ENCODE data around the gene RAB44. TPM values are rescaled to one million over a fixed set of nuclear protein-coding genes. Genes with fewer than 3 reads are reported as not detected.

Gene RAB44
- total RNA-seq, 1 donor from 2014 or later: 0.11 TPM

GRCh38 chr6:36666287-36666686 lies 31.3 kb upstream of the RAB44 start:
- intact Hi-C loops (cut with DNase I): no loop called here
- DNase-seq (ENCODE audit: low spot score): no peak

- intact Hi-C loops (cut with DNase I): no loop called here
- peak; percentile 84 for DNase-seq (ENCODE audit: low spot score)
Measured at GRCh38 chr6:36666826-36667591, 30.6 kb upstream of the RAB44 start.

GRCh38 chr6:36668591-36668990 lies 29.0 kb upstream of the RAB44 start:
- DNase-seq (ENCODE audit: low spot score): no peak
- intact Hi-C loops (cut with DNase I): no loop called here

GRCh38 chr6:36669002-36669401 lies 28.6 kb upstream of the RAB44 start:
- no peak for DNase-seq (ENCODE audit: low spot score)
- intact Hi-C loops (cut with DNase I): no loop called here

GRCh38 chr6:36670271-36670670 lies 27.4 kb upstream of the RAB44 start:
- intact Hi-C loops (cut with DNase I): no loop called here
- DNase-seq (ENCODE audit: low spot score): no peak

GRCh38 chr6:36671687-36672375 lies 25.8 kb upstream of the RAB44 start:
- intact Hi-C loops (cut with DNase I): no loop called here
- no peak for DNase-seq (ENCODE audit: low spot score)

GRCh38 chr6:36673882-36674281 lies 23.7 kb upstream of the RAB44 start:
- DNase-seq (ENCODE audit: low spot score): no peak
- intact Hi-C loops (cut with DNase I): no loop called here

GRCh38 chr6:36674942-36675341 lies 22.7 kb upstream of the RAB44 start:
- DNase-seq (ENCODE audit: low spot score): no peak
- intact Hi-C loops (cut with DNase I): loop anchor here (5.0 kb wide), 1 partner anchor 172 kb away; no protein-coding TSS in a partner anchor

- no peak for DNase-seq (ENCODE audit: low spot score)
- intact Hi-C loops (cut with DNase I): loop anchor here (5.0 kb wide), 1 partner anchor 171 kb away; no protein-coding TSS in a partner anchor
Measured at GRCh38 chr6:36676141-36677058, 21.2 kb upstream of the RAB44 start.

GRCh38 chr6:36677059-36677749 lies 20.4 kb upstream of the RAB44 start:
- no peak for DNase-seq (ENCODE audit: low spot score)
- intact Hi-C loops (cut with DNase I): loop anchor here (5.0 kb wide), 1 partner anchor 170 kb away; no protein-coding TSS in a partner anchor

- DNase-seq (ENCODE audit: low spot score): no peak
- intact Hi-C loops (cut with DNase I): loop anchor here (2.0 to 5.0 kb wide), 3 partner anchors 57 to 169 kb away; partner anchors contain the start of gene STK38
Measured at GRCh38 chr6:36677753-36678487, 19.7 kb upstream of the RAB44 start.

GRCh38 chr6:36678488-36679042 lies 19.1 kb upstream of the RAB44 start, which contains the start of gene CDKN1A:
TSS of gene CDKN1A (plus strand) at chr6:36678714. CDS start at chr6:36684102, 5,388 bp downstream.
- intact Hi-C loops (cut with DNase I): loop anchor here (2.0 to 5.0 kb wide), 3 partner anchors 56 to 169 kb away; partner anchors contain the start of gene STK38
- DNase-seq (ENCODE audit: low spot score): peak; percentile 94

GRCh38 chr6:36679043-36679833 lies 18.4 kb upstream of the RAB44 start:
- peak; percentile 82 for DNase-seq (ENCODE audit: low spot score)
- intact Hi-C loops (cut with DNase I): loop anchor here (2.0 to 5.0 kb wide), 3 partner anchors 56 to 168 kb away; partner anchors contain the start of gene STK38

GRCh38 chr6:36682328-36683144 lies 15.1 kb upstream of the RAB44 start:
- intact Hi-C loops (cut with DNase I): loop anchor here (5.0 kb wide), 2 partner anchors 75 to 240 kb away; partner anchors contain the start of genes KCTD20 and PXT1
- DNase-seq (ENCODE audit: low spot score): no peak

GRCh38 chr6:36683145-36683655 lies 14.4 kb upstream of the RAB44 start:
- intact Hi-C loops (cut with DNase I): loop anchor here (5.0 kb wide), 2 partner anchors 74 to 241 kb away; partner anchors contain the start of genes KCTD20 and PXT1
- no peak for DNase-seq (ENCODE audit: low spot score)
